AG08395 (cell line): ENCODE measurements around the gene ATG9A.
"Not testable (repeated sequence)": the region's sequence is repeated elsewhere in the genome, so short reads cannot be mapped to it uniquely, and the experiment has no call there.

Source experiments
- DNase-seq: peaks from one replicate; pipeline ENCODE4 v3.0.0; 2012; ENCODE audit warnings: mixed read lengths, low spot score

ATG9A gene

DNA sequence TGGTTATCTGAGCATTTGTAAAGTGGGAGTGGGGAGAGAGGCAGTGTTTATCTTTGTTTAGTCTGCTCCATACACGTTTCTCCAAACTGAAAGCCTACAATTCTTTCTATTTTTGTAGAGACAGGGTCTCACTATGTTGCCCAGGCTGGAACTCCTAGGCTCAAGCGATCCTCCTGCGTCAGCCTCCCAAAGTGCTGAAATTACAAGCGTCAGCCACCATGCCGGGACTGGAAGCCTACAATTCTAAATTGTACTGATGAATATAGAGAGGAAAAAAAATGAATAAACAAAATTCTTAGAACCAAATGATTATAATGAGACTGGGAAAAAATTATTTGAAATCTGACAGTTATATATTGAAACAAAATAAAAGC, 24.3 kb downstream of the ATG9A start:
- no peak for DNase-seq

DNA sequence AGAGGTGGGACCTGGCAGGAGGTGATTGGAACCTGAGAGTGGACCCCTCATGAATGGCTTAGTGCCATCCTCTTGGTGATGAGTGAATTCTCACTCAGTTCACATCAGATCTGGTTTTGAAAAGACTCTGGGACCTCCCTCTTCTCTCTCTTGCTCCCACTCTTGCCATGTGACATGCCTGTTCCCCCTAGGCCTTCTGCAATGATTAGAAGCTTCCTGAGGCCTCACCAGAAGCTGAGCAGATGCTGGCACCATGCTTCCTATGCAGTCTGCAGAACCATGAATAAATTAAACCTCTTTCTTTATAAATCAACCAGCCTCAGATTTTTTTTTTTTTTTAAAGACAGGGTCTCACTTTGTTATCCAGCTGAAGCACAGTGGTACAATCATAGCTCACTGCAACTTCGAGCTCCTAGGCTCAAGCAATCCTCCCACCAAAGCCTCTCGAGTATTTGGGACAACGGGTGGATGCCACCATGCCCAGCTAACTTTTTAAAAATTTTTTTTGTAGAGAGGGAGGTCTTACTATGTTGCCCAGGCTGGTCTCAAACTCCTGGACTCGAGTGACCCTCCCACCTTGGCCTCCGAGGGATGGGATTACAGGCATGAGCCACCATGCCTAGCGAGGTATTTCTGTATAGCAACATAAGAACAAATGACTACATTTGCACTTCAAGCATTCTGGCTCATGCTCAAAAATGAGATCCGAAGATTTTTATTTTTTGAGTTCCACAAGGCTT, 24.8 kb downstream of the ATG9A start:
- no peak for DNase-seq

DNA sequence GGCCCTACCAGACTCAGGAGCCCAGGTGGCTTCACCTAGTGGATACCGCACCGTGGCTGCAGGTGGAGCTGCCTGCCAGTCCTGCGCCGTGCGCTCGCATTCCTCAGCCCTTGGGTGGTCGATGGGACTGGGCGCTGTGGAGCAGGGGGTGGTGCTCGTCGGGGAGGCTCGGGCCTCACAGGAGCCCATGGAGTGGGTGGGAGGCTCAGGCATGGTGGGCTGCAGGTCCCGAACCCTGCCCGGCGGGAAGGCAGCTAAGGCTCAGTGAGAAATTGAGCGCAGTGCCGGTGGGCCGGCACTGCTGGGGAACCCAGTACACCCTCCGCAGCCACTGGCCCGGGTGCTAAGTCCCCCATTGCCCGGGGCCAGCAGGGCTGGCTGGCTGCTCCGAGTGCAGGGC, 28.1 kb downstream of the ATG9A start:
- DNase-seq: not testable (repeated sequence)

DNA sequence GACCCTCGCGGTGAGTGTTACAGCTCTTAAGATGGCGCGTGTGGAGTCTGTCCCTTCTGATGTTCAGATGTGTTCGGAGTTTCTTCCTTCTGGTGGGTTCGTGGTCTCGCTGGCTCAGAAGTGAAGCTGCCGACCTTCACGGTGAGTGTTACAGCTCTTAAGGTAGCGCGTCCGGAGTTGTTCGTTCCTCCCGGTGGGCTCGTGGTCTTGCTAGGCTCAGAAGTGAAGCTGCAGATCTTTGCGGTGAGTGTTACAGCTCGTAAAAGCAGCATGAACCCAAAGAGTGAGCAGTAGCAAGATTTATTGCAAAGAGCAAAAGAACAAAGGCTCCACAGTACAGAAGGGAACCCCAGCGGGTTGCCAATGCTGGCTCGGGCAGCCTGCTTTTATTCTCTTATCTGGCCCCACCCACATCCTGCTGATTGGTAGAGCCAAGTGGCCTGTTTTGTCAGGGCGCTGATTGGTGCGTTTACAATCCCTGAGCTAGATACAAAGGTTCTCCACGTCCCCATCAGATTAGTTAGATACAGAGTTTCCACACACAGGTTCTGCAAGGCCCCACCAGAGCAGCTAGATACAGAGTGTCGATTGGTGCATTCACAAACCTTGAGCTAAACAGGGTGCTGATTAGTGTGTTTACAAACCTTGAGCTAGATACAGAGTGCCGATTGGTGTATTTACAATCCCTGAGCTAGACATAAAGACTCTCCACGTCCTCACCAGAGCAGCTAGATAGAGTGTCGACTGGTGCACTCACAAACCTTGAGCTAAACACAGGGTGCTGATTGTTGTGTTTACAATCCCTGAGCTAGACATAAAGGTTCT, 28.7 kb downstream of the ATG9A start:
- DNase-seq: not testable (repeated sequence)

DNA sequence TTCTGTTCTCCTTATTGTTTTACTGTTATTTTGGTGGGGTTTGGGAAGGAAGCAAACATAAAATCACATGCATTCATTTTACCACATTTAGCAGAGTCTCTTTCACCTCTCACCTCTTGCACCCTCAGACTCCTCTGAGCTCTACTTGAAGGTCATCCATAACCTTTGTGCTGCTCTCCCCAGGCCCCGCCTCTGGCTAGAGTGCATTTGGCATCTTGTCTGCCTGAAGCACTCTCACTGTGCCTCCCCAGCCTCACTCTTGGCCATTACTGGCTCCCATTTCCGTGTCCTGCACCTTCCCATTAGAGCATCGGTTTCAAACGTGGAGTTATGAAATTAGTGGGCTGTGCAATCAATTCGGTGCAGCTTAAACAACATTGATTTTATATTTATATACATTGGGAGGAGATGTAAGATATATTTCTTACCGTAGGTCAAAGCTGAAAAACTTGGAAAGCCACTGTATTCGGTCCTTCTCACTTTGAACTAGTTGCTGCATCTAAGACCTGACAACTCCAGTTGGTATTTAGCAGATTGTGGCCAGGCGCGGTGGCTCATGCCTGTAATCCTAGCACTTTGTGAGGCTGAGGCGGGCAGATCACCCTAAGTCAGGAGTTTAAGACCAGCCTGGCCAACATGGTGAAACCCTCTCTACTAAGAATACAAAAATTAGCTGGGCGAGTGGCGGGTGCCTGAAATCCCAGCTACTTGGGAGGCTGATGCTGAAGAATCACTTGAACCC, 29.8 kb downstream of the ATG9A start:
- no peak for DNase-seq

DNA sequence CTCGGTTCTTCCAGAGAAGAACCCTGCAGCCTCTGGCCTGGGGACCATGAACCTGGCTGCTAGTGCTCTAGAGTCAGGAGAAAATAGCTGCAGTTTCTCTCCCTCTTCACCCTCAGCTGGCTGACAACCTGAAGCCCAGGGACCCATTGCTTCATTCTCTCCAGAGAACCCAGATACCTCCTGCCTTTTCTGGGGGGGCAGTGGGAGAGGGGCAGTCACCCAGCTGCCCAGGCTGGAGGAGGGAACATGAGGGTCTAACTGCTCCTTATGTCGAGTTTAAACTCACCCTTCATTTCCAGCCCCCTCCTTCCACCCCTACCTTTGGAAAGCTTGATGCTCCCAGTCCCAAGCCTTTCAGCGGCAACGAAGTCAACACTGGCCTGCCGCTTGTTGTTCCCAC, 30.5 kb downstream of the ATG9A start:
- DNase-seq: no peak

DNA sequence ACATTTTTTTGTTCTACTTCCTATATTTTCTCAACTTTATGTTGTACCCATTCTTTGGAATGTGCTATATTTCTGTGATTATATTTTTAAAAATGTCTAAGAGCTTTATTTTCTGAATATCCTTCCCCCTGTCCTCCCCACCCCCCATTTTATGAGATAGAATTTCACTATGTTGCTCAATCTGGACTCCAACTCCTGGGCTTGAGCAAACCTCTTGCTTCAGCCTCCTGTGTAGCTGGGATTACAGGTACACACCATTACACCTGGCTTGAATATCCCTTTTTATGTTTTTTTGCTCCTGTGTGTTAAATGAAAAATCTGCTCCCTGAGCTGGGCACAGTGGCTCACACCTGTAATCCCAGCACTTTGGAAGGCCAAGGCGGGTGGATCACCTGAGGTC, 32.0 kb downstream of the ATG9A start:
- no peak for DNase-seq

DNA sequence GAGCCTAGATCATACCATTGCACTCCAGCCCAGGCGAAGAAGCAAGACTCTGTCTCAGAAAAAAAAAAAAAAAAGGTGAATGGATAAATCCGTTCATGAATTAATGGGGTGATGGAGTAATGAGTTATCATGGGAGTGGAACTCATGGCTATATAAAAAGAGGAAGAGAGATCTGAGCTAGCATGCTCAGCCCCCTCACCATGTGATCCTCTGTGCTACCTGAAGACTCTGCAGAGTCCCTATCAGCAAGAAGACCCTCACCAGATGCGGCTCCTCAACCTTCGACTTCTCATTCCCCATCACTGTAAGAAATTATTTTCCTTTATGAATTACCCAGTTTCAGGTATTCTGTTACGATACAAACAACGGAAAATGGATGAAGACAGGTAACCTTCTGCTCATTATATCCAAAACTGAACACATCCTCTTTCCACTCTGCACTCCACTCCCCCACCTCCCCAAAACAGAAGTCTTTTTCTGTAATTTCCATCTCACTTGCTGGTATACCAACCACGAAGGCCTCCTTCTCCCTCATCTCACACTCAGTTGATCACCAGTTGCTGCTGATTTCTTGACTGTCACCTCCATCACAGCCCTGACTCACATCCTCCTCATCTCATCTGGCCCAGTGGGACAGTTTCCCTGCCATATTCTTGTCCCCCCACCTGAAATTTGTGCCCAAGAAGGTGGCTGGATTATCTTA, 42.5 kb downstream of the ATG9A start:
- no peak for DNase-seq

DNA sequence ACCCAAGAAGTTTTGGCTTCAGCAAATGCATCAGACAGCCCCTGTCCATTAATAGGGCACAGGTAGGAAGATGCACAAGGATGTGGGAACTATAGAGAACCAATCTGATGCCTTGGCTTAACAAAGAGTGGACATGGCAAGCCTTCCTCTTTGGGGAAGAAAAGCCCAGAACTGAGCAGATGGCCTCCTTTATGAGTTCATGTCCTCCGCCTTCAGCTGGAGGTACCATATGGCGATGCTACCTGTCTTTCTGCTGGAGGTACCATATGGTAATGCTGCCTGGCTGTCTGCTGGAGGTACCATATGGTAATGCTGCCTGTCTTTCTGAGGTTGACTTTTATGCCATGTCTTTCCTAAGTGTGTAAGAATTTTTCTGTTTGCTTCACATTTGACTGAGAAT, 45.3 kb downstream of the ATG9A start:
- no peak for DNase-seq

DNA sequence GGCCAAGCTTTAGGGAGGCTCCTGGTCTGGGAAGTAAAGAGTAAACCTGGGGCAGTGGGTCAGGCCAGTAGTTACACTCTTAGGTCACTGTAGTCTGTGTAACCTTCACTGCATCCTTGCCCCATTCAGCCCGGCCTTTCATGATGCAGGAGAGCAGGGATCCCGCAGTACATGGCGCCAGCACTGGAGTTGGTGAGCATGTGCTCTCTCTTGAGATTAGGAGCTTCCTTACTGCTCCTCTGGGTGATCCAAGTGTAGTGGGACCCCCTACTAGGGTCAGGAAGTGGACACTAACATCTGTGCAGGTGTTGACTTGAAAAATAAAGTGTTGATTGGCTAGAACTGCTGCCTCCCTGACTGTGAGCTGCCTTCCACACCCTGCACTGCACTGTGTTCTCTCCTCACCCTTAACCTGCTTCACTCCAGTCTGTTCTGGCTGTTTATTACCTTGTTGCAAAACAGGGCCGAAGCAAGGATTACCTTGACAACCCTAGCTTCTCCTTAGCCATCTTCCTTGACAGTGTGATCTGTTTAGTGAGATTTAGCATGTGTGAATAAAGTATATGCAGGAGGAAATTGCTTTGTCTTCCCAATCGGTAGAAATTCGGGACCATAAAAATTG, 46.2 kb downstream of the ATG9A start:
- DNase-seq: no peak

DNA sequence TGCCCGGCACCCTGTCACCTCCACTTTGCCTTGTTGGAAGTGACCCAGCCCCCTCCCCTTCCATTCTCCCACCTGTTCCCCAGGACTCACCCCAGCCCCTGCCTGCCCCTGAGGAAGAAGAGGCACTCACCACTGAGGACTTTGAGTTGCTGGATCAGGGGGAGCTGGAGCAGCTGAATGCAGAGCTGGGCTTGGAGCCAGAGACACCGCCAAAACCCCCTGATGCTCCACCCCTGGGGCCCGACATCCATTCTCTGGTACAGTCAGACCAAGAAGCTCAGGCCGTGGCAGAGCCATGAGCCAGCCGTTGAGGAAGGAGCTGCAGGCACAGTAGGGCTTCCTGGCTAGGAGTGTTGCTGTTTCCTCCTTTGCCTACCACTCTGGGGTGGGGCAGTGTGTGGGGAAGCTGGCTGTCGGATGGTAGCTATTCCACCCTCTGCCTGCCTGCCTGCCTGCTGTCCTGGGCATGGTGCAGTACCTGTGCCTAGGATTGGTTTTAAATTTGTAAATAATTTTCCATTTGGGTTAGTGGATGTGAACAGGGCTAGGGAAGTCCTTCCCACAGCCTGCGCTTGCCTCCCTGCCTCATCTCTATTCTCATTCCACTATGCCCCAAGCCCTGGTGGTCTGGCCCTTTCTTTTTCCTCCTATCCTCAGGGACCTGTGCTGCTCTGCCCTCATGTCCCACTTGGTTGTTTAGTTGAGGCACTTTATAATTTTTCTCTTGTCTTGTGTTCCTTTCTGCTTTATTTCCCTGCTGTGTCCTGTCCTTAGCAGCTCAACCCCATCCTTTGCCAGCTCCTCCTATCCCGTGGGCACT, 46.9 kb downstream of the ATG9A start:
- DNase-seq: no peak

DNA sequence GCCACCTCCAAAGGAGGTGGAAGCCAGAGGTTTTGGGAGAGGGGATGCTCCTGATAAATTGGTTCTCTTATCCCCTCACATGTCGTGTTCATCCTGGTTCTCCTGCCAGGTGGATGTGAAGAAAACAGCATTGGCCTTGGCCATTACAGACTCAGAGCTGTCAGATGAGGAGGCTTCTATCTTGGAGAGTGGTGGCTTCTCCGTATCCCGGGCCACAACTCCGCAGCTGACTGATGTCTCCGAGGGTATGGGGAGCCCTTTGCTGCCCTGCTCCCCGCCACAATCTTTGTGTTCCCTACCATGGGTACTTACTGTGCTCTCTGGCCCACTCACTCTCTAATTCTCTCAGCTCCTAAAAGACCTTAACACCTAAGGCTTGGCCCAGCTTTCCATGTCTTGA, 47.9 kb downstream of the ATG9A start:
- DNase-seq: no peak

DNA sequence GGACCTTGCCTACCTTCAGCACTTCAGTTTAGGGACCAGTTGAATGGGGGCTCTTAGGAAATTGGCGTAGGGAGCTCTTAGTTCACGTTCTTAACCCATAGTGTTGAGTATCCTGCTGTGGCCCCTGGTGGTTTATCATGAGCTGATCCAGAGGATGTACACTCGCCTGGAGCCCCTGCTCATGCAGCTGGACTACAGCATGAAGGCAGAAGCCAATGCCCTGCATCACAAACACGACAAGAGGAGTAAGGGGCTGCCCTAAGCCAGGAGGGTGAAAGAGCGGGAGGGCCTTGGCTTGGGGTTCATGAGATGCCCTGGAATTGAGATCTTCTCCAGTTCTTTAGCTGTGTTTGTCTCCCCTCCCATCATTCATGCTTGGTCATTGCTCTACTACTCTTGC, 48.5 kb downstream of the ATG9A start:
- no peak for DNase-seq

DNA sequence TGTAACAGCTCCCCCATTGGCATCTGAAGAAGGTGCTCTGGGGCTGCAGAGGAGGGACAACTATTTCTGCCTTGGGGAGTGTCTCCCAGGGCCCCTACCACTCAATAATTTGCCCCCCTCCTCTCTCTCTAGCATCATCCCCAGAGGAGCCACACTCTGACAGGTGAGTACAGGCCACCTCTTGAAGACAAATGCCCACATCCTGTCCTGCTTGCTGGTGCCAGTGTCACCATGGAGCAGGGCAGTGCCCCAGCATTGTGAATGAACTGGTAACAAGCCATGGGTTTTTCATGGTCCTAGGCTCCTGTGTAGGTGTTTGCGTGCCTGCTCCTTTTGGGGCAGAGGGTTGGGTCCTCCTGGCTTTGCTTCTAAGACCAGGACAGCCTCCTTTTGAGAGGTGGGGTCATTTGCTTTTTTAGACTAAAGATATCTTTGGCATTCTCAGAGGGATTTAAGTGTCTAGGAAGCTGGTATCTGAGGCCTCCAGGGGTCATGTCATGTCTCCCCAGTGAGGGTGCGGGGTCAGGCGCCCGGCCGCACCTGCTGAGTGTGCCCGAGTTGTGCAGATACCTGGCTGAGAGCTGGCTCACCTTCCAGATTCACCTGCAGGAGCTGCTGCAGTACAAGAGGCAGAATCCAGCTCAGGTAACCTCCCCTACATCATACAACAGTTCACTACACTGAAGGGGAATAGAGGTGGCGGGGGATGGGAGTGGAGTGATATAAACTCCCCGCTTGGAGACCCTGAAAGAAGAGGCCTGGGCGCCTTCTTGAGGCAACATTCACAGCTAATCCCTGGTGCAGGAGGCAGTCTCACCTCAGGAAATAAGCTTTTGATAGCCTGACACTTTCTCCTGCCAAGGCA, 49.6 kb downstream of the ATG9A start:
- DNase-seq: no peak

DNA sequence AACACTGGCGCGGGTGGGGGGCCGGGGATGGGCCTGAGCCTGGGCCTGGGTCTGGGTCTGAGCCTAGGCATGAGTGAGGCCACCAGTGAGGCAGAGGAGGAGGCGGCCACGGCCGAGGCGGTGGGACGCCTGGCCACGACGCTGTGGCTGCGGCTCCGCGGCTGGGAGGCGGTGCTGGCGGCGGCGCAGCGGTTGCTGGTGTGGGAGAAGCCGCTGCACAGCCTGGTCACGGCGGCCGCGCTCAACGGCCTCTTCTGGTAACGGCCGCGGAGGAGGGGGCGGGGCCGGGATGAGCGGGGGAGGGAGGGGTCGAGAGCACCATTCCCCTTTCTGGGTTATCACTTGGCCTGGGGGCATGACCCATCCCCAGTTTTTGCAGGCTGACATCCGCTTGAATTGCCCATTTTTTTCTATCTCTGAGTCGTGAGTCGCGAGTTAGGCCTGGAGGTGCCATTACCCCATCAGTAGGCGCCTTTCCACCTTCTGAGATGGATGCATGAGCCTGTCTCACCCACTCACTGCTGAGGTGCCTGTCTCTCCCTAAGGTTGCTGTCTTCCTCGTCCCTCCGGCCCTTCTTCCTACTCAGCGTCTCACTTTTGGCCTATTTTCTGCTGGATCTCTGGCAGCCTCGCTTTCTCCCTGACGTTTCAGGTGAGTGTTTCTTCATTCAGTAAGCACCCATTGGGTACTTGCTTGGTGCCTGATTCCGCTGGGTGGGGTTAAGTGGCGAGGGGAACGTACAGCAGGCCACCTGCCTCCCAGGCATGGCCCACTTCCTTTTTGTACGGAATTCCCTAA, 50.9 kb downstream of the ATG9A start:
- DNase-seq: peak; percentile 36

DNA sequence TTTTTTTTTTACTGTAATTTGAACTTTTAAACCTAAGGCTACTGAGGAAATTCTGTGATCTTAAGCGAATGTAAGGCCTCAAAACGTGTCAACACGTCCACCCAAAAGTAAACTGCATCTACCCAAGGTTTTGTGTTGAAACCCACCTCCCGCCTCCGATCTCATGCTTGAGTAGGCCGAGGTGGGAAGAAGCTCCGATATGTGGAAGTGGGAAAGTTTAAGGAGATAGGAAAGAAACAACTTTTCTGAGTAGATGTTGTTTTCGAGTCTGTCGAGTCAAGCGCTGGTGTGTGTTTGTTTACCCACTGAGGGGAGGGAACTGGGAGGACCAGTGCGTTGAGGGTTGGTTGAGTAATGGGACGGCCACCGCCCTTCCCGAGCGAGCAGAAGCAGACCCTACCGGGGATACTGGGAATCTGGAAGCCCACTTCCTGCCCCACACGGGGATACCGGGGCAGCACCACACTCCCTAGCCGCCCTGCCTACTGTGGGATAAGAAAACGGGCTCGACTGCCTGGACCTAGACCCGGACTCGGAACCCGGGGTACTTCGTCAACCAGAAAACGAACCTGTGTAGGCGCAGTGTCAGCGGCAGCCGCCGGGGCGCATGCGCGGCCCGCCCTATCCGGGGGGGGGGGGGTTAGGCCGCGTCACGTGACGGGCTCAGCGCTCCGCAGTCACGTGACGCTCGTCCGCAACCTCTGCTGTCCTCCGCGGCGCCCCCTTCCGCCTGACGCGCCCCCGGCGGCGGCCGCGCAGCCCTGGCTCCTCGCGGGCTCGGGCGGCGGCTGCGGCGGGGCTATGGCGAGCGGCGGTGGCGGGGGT, 51.7 kb downstream of the ATG9A start, which contains the start of gene RETREG2:
Gene RETREG2 (plus strand): TSS at position 724 of the 825 bp plus-strand sequence. CDS start 78 bp downstream, at position 802.
- peak; percentile 100 for DNase-seq

DNA sequence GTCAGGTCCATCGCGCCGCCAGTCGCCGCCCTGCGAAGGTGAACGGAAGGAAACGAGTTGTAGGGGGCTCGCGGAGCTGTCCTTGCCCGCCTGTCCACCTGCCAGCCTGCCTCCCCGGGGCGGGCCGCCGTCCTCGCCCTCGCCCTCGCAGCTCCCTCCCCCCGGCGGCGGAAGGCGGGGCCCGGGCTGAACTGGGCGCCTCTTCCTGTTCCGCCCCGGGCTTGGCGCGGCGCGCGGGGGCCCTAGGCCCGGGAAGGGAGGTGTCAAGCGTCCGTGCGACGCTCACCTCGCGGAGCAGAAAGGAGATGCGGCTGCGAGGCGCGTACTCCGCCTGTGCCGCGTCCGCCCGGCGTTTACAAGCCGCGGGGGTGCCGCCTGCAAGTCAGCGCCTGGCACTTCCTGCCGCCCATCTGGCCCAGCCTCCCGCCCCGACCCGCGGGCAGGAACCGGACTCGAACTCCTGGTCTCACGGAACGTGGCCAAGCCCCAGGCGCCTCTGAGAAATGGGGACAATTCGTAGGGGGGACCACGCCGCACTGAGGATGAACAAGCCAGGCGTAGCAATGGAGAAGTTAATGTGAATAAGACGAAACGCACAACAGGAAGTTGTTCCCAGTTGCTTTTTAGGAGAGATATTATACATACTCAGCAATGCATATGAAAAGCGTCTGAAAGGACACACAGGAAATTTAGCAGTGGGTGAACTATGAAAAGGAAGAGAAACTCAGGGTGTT, 52.5 kb downstream of the ATG9A start, which contains the start of gene CNPPD1:
Gene CNPPD1 (minus strand): TSS at position 108 of the 734 bp plus-strand sequence. CDS start 97 bp downstream, at position 11.
- peak; percentile 82 for DNase-seq
